ENCODE measurements around the gene EDN2.

GRCh38 chr1:41533731-41534080 lies 49.2 kb upstream of the EDN2 start:
- TF ChIP-seq CTCF (IDR thresholded peaks at IDR 0.05) (no peak), POLR2A (IDR thresholded peaks at IDR 0.05) (no peak), EP300 (IDR thresholded peaks at IDR 0.05) (no peak)
